Gastroesophageal sphincter (tissue), 4 donors: ENCODE data around the gene OMG. TPM values are rescaled to one million over a fixed set of nuclear protein-coding genes. Genes with fewer than 3 reads are reported as not detected.
"Not testable (repeated sequence)": the region's sequence is repeated elsewhere in the genome, so short reads cannot be mapped to it uniquely, and the experiment has no call there.

Experiments used
- ATAC-seq: fragments of 150-250 bp; one replicate; pipeline ENCODE4 v1.9.1; 2016; ENCODE audit warnings: mild to moderate bottlenecking, moderate library complexity
- H3K27ac ChIP-seq, 4 donors: fragments of 200-600 bp; sonication (generic) in 3 of 4; 1 replicate in 3 of 4; 2 replicates in 1 of 4; pipeline ENCODE4 v1.5.1; 2016 to 2019
- H3K27me3 ChIP-seq: fragments of 200-600 bp; sonication (generic); one replicate; pipeline ENCODE4 v1.5.1; 2019
- H3K36me3 ChIP-seq, 2 donors: fragments of 200-600 bp; sonication (generic); one replicate each; pipeline ENCODE4 v1.5.1; 2019; ENCODE audit warnings: control low read depth in 1 of 2
- H3K4me1 ChIP-seq, 3 donors: fragments of 200-600 bp; sonication (generic); 1 replicate in 2 of 3; 2 replicates in 1 of 3; pipeline ENCODE4 v1.5.1; 2016 to 2019; ENCODE audit warnings: control low read depth in 2 of 3
- H3K4me3 ChIP-seq, 2 donors: fragments of 200-600 bp; sonication (generic); one replicate each; pipeline ENCODE4 v1.5.1; 2019; ENCODE audit warnings: mild to moderate bottlenecking in 1 of 2, moderate library complexity in 1 of 2
- H3K9me3 ChIP-seq, 3 donors: fragments of 200-600 bp; sonication (generic); one replicate each; pipeline ENCODE4 v1.5.1; 2017 to 2019; ENCODE audit warnings: control low read depth in 2 of 3
- EP300 ChIP-seq: sonication (generic); formaldehyde crosslinking; IDR thresholded peaks from one replicate; pipeline ENCODE4 v1.6.1; 2017; ENCODE audit warnings: antibody characterized with exemption, mild to moderate bottlenecking
- POLR2A ChIP-seq, 2 donors: fragments of 450-650 bp; IDR thresholded peaks; one replicate each; pipeline ENCODE4 v1.6.1; 2017; ENCODE audit warnings: antibody characterized with exemption in 2 of 2, mild to moderate bottlenecking in 2 of 2, moderate library complexity in 1 of 2
- POLR2AphosphoS5 ChIP-seq: sonication (generic); formaldehyde crosslinking; IDR thresholded peaks from one replicate; pipeline ENCODE4 v1.6.1; 2017; ENCODE audit warnings: antibody characterized with exemption
- WGBS, 2 donors: methylation state at CpG; one replicate each; pipeline ENCODE4 v1.1.5; 2018; ENCODE audit warnings: low coverage in 1 of 2; 5-methylcytosine and 5-hydroxymethylcytosine counted together
- total RNA-seq, 4 donors: library from RNA; depleted of rRNA; stranded (reverse); fragments of >200 nt; gene quantifications; one replicate each; pipeline ENCODE4 v1.1.0, GENCODE V29; 2016
- TF ChIP-seq, protein P1 (sequence below), 4 experiments: fragments of 200-600 bp in 2 of 4; fragments of 450-650 bp in 2 of 4; sonication (generic) in 1 of 4; IDR thresholded peaks; one replicate each; pipeline ENCODE4 v1.5.1; 2017 to 2019; ENCODE audit warnings: antibody characterized with exemption in 4 of 4, mild to moderate bottlenecking in 2 of 4, moderate library complexity in 2 of 4

The OMG gene
- total RNA-seq, 4 donors from 2014 or later: not detected

GRCh38 chr17:31291820-31292219 is 5.2 kb downstream of the OMG start:
- no peak overlapping the region for H3K27ac ChIP-seq
- no peaks in the 10 kb centered on the region for H3K9me3 ChIP-seq
- no peak for TF ChIP-seq EP300
- TF ChIP-seq POLR2AphosphoS5: no peak
- TF ChIP-seq, protein P1, sequence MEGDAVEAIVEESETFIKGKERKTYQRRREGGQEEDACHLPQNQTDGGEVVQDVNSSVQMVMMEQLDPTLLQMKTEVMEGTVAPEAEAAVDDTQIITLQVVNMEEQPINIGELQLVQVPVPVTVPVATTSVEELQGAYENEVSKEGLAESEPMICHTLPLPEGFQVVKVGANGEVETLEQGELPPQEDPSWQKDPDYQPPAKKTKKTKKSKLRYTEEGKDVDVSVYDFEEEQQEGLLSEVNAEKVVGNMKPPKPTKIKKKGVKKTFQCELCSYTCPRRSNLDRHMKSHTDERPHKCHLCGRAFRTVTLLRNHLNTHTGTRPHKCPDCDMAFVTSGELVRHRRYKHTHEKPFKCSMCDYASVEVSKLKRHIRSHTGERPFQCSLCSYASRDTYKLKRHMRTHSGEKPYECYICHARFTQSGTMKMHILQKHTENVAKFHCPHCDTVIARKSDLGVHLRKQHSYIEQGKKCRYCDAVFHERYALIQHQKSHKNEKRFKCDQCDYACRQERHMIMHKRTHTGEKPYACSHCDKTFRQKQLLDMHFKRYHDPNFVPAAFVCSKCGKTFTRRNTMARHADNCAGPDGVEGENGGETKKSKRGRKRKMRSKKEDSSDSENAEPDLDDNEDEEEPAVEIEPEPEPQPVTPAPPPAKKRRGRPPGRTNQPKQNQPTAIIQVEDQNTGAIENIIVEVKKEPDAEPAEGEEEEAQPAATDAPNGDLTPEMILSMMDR (IDR thresholded peaks at IDR 0.05): no peak
- TF ChIP-seq POLR2A (IDR thresholded peaks at IDR 0.05): no peak
- no peak overlapping the region for H3K4me3 ChIP-seq
- peaks cover 0 to 8% of the 10 kb centered on the region in 2 donors for H3K36me3 ChIP-seq
- no peaks in the 10 kb centered on the region for H3K4me1 ChIP-seq
- no peaks in the 10 kb centered on the region for H3K27me3 ChIP-seq
- ATAC-seq: no peak

DNA sequence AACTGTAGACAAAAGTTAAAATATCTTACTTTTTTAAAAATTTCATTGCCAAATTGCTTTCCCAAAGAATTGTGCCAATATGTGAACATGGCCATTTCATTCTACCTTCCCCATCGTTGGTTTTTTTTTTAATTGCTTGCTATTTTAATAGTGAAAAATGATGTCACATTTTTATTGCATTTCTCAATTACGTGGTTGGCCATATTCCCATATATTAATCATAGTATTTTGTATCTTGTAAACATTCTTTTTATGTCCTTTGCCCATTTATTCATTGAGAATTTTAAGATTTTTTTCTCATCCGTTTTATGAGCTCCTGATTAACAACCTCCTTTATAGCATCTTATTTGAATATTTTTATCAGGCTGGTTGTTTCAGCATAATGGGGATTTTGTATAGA is 7.2 kb downstream of the OMG start:
- Histone ChIP-seq H3K27ac (no peak overlapping the region), H3K36me3 (peaks cover 0 to 10% of the 10 kb centered on the region in 2 donors), H3K9me3 (no peaks in the 10 kb centered on the region), H3K27me3 (no peaks in the 10 kb centered on the region), H3K4me1 (no peaks in the 10 kb centered on the region), H3K4me3 (no peak overlapping the region)
- no peak for TF ChIP-seq EP300
- TF ChIP-seq, protein P1 (IDR thresholded peaks at IDR 0.05): no peak
- TF ChIP-seq POLR2A (IDR thresholded peaks at IDR 0.05): no peak
- TF ChIP-seq POLR2AphosphoS5: no peak
- WGBS, 2 donors: 48 to 52% methylated on average over 3 of the region's 3 CpGs
- no peak for ATAC-seq

GRCh38 chr17:31287932-31288331 is 9.1 kb downstream of the OMG start:
- not testable (repeated sequence) for H3K9me3 ChIP-seq, H3K4me3 ChIP-seq, H3K27me3 ChIP-seq, ATAC-seq, H3K4me1 ChIP-seq, H3K27ac ChIP-seq
- WGBS, 2 donors: no CpG with 5 or more reads among the region's 1 CpG
- peaks cover 0 to 19% of the 10 kb centered on the region in 2 donors for H3K36me3 ChIP-seq

DNA sequence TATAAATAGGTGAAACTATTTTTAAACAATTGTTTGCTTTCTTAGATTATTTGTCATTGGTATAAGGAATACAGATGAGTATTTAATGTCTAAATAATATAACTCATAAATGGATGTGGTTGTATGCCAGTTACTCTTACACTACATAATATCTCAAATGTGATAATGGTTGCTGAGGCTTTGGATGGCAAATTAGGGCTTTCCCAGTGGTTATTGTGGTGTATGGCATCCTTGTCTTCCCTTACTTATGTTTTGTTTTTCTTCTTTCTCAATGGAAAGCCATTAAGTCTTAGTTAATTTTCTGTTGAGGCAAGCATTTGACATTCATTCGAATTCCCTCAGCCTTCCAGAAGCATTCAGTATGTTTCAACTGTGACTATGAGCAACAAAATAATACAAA is 10.5 kb downstream of the OMG start:
- Histone ChIP-seq H3K27me3 (no peaks in the 10 kb centered on the region), H3K4me3 (no peak overlapping the region), H3K36me3 (peaks cover 0 to 28% of the 10 kb centered on the region in 2 donors), H3K4me1 (no peaks in the 10 kb centered on the region), H3K27ac (no peak overlapping the region), H3K9me3 (no peaks in the 10 kb centered on the region)
- 83 to 91% methylated on average over 1 of the region's 1 CpG for WGBS, 2 donors
- TF ChIP-seq, protein P1 (IDR thresholded peaks at IDR 0.05): no peak
- TF ChIP-seq POLR2A (IDR thresholded peaks at IDR 0.05) (no peak), POLR2AphosphoS5 (no peak), EP300 (no peak)
- no peak for ATAC-seq

GRCh38 chr17:31283841-31284240 is 13.2 kb downstream of the OMG start:
- Histone ChIP-seq H3K36me3 (peaks cover 0 to 38% of the 10 kb centered on the region in 2 donors), H3K27ac (no peak overlapping the region), H3K27me3 (no peaks in the 10 kb centered on the region), H3K4me3 (no peak overlapping the region), H3K9me3 (no peaks in the 10 kb centered on the region), H3K4me1 (no peaks in the 10 kb centered on the region)
- TF ChIP-seq POLR2A (IDR thresholded peaks at IDR 0.05): no peak
- TF ChIP-seq EP300: no peak
- no peak for ATAC-seq

GRCh38 chr17:31281061-31281460 is 16.0 kb downstream of the OMG start:
- Histone ChIP-seq H3K4me3 (no peak overlapping the region), H3K27ac (no peak overlapping the region), H3K4me1 (no peaks in the 10 kb centered on the region), H3K27me3 (no peaks in the 10 kb centered on the region), H3K36me3 (peaks cover 0 to 49% of the 10 kb centered on the region in 2 donors), H3K9me3 (no peaks in the 10 kb centered on the region)
- ATAC-seq: no peak
- 77 to 88% methylated on average over 2 of the region's 2 CpGs for WGBS, 2 donors
- TF ChIP-seq POLR2AphosphoS5: no peak
- TF ChIP-seq POLR2A (IDR thresholded peaks at IDR 0.05): no peak
- no peak for TF ChIP-seq EP300
- TF ChIP-seq, protein P1 (IDR thresholded peaks at IDR 0.05): no peak
